Large intestine (tissue), 3 donors: Measurements from ENCODE around the gene DIRAS2. TPM values are rescaled to one million over a fixed set of nuclear protein-coding genes. Genes with fewer than 3 reads are reported as not detected.

Experiments used
- DNase-seq, 2 donors: peaks; one replicate each; pipeline versions ENCODE4 v3.0.0 to v3.0.0-alpha.2; 2013
- H3K27ac ChIP-seq: one replicate; pipeline ENCODE4 v1.5.1; 2013; ENCODE audit warnings: low read length
- H3K27me3 ChIP-seq: 2 replicates; pipeline ENCODE4 v1.6.1; 2013; ENCODE audit warnings: low read length; ENCODE audit not compliant: control insufficient read depth, insufficient read depth
- H3K36me3 ChIP-seq: 2 replicates; pipeline ENCODE4 v1.6.1; 2013; ENCODE audit warnings: low read length; ENCODE audit not compliant: control insufficient read depth, insufficient read depth
- H3K4me1 ChIP-seq: one replicate; pipeline ENCODE4 v1.6.1; 2013; ENCODE audit warnings: low read length; ENCODE audit not compliant: control insufficient read depth, insufficient read depth
- H3K4me3 ChIP-seq: one replicate; pipeline ENCODE4 v1.5.1; 2013; ENCODE audit warnings: low read length
- H3K9me3 ChIP-seq: one replicate; pipeline ENCODE4 v1.6.1; 2013; ENCODE audit warnings: mild to moderate bottlenecking, low read depth, low read length, moderate library complexity; ENCODE audit not compliant: control insufficient read depth
- WGBS: methylation state at CpG from one replicate; pipeline ENCODE4 v1.1.5; 2013; ENCODE audit warnings: low lambda C conversion rate; ENCODE audit not compliant: insufficient coverage; 5-methylcytosine and 5-hydroxymethylcytosine counted together
- polyA plus RNA-seq: library from polyadenylated mRNA; unstranded; fragments of 120-200 nt; gene quantifications from one replicate; pipeline ENCODE4 v1.2.1, GENCODE V29; 2013

The DIRAS2 gene
- polyA plus RNA-seq, 1 donor: 2.4 TPM

DNA sequence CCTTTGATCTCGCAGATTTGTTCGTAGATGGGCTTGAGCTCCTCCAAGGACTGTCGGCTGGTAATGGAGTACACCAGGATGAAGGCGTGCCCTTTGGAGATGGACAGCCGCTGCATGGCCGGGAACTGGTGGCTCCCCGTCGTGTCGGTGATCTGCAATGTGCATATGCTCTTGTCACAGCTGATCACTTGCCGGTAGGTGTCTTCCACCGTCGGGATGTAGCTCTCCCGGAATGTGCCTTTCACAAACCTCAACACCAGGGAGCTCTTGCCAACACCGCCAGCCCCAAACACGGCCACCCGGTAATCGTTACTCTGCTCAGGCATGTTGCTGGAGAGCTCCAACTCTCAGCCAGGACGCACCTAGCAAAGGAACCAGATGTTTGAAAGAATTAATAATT is 29.1 kb downstream of the DIRAS2 start:
- no peaks in the 10 kb centered on the region for H3K27me3 ChIP-seq
- H3K4me1 ChIP-seq: no peaks in the 10 kb centered on the region
- H3K4me3 ChIP-seq: no peak overlapping the region
- DNase-seq: no peak
- H3K36me3 ChIP-seq: no peaks in the 10 kb centered on the region
- H3K27ac ChIP-seq: no peak overlapping the region
- H3K9me3 ChIP-seq: no peaks in the 10 kb centered on the region
- WGBS: 100% methylated on average over 1 of the region's 18 CpGs

DNA sequence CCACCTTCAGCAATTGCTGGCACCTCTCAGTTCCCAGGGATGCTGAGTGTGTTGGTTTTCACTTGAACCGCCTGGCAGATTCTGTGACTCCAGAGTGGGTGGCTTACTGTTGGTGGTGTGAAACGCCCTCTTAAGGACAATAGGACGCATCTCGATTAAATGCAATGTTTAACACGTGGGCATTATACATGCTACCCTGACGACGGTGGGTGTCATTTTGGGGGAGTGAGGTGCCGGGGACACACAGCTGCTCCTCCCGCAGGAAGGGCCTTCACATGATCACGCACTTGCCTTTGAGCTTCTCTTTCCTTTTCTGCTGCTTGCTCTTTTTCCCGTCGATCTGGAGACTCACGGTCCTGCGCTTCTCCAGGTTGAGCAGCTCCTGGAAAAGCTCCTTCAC is 29.7 kb downstream of the DIRAS2 start:
- H3K9me3 ChIP-seq: no peaks in the 10 kb centered on the region
- H3K27me3 ChIP-seq: no peaks in the 10 kb centered on the region
- no peak for DNase-seq
- 100% methylated on average over 1 of the region's 14 CpGs for WGBS
- H3K4me3 ChIP-seq: no peak overlapping the region
- H3K27ac ChIP-seq: no peak overlapping the region
- no peaks in the 10 kb centered on the region for H3K4me1 ChIP-seq
- H3K36me3 ChIP-seq: no peaks in the 10 kb centered on the region

DNA sequence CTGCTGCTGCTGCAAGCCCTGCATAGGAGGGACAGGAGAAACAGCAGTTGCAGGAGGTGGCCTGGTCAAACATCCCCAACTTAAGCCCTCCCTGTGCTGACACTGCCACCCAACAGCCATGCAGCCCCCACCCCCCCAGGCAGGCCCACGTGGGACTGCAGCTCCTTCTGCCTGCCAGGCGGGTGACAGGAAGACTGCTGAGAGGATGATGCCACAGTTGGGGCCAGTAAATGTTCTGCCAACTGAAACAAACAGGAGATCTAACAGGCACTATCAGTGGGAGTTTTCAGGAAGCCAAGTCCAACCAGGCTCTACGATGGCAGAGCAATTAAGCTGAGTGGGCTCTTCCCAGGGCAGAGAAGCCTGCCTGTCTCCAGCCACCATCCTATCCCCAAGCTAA is 31.1 kb downstream of the DIRAS2 start:
- DNase-seq: no peak
- Histone ChIP-seq H3K4me1 (peaks cover 6% of the 10 kb centered on the region), H3K27me3 (no peaks in the 10 kb centered on the region), H3K9me3 (no peaks in the 10 kb centered on the region), H3K36me3 (no peaks in the 10 kb centered on the region), H3K4me3 (no peak overlapping the region), H3K27ac (no peak overlapping the region)
- no CpG with 5 or more reads among the region's 3 CpGs for WGBS

DNA sequence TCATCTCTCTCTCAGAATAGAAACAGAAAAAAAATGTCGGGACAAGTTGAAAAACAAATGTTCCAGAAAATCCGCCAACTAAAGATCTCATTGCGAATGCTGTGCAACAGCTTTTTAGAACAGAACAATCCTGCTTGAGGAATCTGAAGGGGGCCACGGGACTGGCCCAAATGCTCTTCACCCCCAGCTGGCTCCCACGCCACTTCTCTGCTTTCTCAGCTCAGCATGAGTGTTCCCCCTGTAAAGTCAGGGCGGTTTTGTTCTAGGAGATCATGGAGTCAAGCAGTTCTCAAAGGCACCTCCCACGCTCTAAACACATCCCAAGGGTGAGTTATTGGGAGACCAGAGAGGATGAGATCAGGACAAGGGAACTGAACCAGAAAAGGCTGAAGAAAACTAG is 31.5 kb downstream of the DIRAS2 start:
- Histone ChIP-seq H3K4me1 (peaks cover 6% of the 10 kb centered on the region), H3K36me3 (no peaks in the 10 kb centered on the region), H3K27ac (no peak overlapping the region), H3K9me3 (no peaks in the 10 kb centered on the region), H3K27me3 (no peaks in the 10 kb centered on the region), H3K4me3 (no peak overlapping the region)
- DNase-seq: no peak
- WGBS: no CpG with 5 or more reads among the region's 7 CpGs

DNA sequence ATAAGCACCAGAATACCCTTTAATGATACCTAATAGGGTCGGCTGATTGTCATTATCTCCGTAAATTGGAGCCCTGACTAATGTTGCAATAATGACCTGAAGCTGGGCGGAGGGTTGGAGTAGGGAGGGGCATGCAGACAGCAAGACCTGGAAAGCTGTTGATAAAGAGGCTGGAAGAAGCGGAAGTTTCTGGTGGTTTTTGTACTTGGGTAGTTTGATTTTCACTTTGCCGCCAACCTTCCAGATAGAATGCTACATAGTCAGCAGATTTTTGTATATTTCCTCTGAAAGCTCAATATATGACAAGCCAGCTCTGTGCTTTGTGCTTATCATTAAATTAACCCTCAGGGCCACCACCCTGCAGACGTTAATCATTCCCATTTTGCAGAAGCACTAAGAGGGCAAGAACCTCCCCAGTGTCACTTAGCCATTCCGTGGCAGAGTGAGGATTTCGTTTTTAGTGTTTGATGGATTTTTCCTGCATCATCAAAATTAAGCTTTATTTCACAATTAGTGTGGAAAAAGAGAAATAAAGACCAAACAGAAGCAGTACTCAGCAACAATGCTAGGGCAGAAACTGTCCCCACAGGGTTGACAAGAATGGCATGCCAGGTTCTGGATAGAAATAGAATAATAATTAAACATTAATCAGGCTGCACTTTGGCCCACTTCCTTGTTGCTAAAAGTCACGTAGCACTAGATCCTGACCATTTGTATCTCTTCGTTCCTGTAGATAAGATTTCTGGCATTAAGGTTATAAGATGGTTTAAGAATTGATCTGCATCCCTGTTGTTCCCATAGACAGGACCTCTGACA is 34.7 kb downstream of the DIRAS2 start:
- no peaks in the 10 kb centered on the region for H3K27me3 ChIP-seq
- H3K4me3 ChIP-seq: no peak overlapping the region
- H3K4me1 ChIP-seq: peaks cover 6% of the 10 kb centered on the region
- peak; percentile 54 to 86 for DNase-seq
- H3K27ac ChIP-seq: peak overlapping the region; percentile 28
- no peaks in the 10 kb centered on the region for H3K36me3 ChIP-seq
- 35% methylated on average over 5 of the region's 10 CpGs for WGBS
- H3K9me3 ChIP-seq: no peaks in the 10 kb centered on the region

DNA sequence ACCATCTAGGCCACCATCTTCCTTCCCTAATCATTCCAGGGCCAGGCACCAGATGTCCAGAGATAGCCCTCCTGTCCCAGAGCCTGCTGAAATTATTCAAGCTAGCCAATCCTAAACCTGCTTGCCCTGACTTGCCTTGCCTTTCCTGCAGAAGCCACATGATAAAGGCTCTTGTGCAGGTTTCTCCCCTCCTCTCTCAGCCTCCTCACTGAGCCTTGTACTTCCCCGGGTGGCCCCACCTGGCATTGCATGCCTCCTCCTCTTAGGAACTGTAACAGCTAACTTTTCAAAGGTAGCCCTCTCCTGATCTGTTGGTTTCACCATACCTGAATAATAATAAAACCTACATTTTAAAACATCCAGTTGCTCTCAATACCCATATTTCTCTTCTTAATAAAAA is 42.6 kb downstream of the DIRAS2 start:
- peaks cover 5% of the 10 kb centered on the region for H3K27me3 ChIP-seq
- WGBS: no CpG with 5 or more reads among the region's 1 CpG
- no peak for DNase-seq
- H3K4me1 ChIP-seq: no peaks in the 10 kb centered on the region
- H3K9me3 ChIP-seq: no peaks in the 10 kb centered on the region
- H3K4me3 ChIP-seq: no peak overlapping the region
- H3K36me3 ChIP-seq: no peaks in the 10 kb centered on the region
- H3K27ac ChIP-seq: no peak overlapping the region

DNA sequence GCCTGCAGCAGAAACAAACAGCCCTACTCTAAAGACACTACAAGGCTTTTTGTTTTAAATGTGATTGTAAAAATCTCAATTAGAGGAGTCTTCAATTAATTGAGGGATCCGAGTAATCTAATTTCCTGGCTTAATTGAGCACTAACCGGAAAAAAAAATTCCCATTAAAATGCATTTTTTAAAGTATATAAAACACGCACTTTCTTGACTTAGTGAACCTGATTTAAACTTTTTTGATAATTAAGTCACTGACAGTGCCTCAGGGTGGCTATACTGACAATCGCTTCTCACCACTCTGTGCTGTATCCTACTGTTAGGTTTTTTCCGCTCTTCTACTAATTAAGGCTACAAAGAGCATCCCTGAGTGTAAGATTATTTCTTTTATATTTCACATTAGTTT is 44.4 kb downstream of the DIRAS2 start:
- DNase-seq: no peak
- no peak overlapping the region for H3K27ac ChIP-seq
- no peaks in the 10 kb centered on the region for H3K4me1 ChIP-seq
- 97% methylated on average over 5 of the region's 5 CpGs for WGBS
- H3K27me3 ChIP-seq: peaks cover 5% of the 10 kb centered on the region
- H3K4me3 ChIP-seq: no peak overlapping the region
- no peaks in the 10 kb centered on the region for H3K36me3 ChIP-seq
- H3K9me3 ChIP-seq: no peaks in the 10 kb centered on the region

DNA sequence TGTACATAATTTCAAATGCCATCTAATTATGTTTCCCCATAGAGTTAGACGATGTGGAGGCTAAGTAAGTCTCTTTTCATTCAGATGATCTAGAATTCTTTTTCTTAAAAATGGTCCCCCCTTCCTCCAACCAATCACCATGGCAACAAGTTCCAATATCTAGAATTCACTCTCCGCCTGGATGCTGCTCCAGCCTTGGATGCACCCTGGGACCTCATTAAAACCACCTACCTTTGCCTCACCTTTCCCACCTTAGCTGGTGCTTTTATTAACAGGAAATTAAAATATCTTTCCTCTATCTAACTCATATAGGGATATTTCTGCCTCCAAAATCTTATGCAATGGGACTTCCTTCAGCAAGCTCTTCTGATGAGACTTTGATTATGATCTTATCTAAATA is 49.0 kb downstream of the DIRAS2 start:
- no peaks in the 10 kb centered on the region for H3K4me1 ChIP-seq
- H3K36me3 ChIP-seq: no peaks in the 10 kb centered on the region

DNA sequence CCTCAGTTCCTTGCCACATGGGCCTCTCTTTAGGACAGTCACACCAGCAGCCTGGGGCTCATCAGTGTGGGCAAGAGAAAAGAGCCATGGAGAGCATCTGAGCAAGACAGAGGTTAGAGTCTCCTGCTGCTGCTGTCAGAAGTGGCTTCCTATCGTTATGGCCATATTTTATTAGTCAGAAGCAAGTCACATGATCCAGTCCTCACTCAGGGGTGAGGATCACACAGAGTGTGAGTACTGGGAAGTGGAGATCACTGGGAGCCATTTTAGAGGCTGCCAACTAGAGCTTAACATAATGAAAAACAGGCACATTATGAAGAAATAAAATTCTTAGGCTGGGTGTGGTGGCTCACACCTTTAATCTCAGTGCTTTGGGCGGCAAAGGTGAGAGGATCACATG is 62.0 kb downstream of the DIRAS2 start:
- no peak overlapping the region for H3K27ac ChIP-seq
- no peaks in the 10 kb centered on the region for H3K4me1 ChIP-seq
- no peak for DNase-seq
- no CpG with 5 or more reads among the region's 2 CpGs for WGBS
- H3K27me3 ChIP-seq: no peaks in the 10 kb centered on the region
- H3K4me3 ChIP-seq: no peak overlapping the region
- H3K9me3 ChIP-seq: peaks cover 4% of the 10 kb centered on the region
- H3K36me3 ChIP-seq: no peaks in the 10 kb centered on the region

More for the DNA sequence above, 49.0 kb downstream of the DIRAS2 start:
- no peak for DNase-seq
- Histone ChIP-seq H3K27ac (no peak overlapping the region), H3K9me3 (no peaks in the 10 kb centered on the region), H3K4me3 (no peak overlapping the region), H3K27me3 (no peaks in the 10 kb centered on the region)
- WGBS: 100% methylated on average over 1 of the region's 2 CpGs

DNA sequence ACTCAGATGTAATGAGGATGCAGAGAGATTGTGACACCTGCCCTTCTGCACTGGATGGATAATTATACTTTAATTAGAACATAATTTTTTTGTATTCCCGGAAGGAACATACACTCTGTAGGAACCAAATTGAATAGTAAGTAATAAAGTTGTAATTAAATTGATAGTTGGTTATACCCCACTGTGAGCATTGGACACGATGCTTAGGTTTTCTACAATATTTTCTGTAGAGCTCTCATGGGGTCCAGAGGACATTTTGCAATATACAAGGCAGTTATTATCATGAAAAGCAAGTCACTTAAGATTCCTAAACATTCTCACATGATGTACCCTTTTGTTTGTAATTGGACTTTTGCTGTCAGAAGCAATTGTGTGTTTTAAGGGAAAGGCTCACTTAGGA is 63.4 kb downstream of the DIRAS2 start:
- WGBS: no CpG with 5 or more reads among the region's 2 CpGs
- no peak overlapping the region for H3K4me3 ChIP-seq
- DNase-seq: no peak
- no peaks in the 10 kb centered on the region for H3K4me1 ChIP-seq
- H3K9me3 ChIP-seq: peaks cover 4% of the 10 kb centered on the region
- no peak overlapping the region for H3K27ac ChIP-seq
- no peaks in the 10 kb centered on the region for H3K27me3 ChIP-seq
- H3K36me3 ChIP-seq: no peaks in the 10 kb centered on the region
